KG1 (cell line): Measurements from ENCODE around the gene RMND5B.
"Not testable (repeated sequence)": the region's sequence is repeated elsewhere in the genome, so short reads cannot be mapped to it uniquely, and the experiment has no call there.

Experiments used
- DNase-seq: peaks from one replicate; lab custom pipeline; 2025; lab: John Stamatoyannopoulos, UW

RMND5B gene

DNA sequence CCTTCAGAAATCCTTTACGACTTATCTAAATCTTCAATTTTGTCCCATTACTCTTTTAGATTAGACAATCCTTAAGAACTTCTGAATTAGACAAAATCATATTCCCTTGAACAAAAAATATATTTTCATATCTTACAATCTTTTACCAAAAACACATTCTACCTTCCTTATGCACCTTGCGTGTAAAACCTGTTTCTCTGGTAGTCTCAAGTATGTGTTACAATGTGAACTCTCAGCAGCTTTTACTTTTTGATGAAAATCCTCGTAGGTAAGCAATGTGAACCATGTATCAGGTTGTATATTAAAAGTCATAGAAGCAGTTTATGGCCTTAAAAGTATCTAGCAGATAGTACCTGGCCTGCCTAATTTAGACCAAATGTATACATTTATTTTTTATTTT lies 43.6 kb downstream of the RMND5B start:
- DNase-seq, result no peak

DNA sequence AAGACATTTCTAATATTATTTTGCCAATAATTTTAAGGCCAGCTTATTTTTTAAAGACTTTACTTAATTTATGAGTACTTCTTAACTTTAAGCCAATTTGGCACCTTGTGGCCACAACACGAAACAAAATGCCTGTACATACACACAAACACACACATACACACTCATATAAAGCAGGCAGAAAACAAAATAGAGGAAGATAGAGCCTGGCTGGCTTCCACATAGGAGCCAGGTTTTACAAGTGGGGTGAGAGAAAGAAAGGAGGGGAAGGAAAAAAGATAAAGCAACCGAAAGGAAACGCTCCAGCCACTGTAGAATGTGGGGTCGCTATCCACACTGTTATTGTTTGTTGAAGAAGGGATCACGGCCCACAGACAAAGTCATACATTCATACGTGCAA lies 46.0 kb downstream of the RMND5B start:
- no peak for DNase-seq

DNA sequence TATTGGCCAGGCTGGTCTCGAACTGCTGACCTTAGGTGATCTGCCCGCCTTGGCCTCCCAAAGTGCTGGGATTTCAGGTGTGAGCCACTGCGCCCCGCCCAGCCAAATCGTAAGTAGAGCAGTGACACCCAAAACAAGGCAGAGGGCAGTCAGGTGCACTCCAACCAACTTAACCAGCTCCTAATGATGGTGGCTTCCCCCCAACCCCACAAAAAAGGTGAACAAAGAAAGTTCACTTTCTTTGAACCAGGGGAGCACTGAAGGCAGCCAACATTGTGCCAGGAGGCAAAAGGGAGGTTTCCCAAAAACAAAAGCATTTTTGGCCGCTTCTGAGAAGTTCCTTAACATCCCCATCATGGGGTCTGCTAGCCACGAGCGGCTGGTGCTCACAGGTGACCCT lies 46.8 kb downstream of the RMND5B start:
- no peak for DNase-seq

DNA sequence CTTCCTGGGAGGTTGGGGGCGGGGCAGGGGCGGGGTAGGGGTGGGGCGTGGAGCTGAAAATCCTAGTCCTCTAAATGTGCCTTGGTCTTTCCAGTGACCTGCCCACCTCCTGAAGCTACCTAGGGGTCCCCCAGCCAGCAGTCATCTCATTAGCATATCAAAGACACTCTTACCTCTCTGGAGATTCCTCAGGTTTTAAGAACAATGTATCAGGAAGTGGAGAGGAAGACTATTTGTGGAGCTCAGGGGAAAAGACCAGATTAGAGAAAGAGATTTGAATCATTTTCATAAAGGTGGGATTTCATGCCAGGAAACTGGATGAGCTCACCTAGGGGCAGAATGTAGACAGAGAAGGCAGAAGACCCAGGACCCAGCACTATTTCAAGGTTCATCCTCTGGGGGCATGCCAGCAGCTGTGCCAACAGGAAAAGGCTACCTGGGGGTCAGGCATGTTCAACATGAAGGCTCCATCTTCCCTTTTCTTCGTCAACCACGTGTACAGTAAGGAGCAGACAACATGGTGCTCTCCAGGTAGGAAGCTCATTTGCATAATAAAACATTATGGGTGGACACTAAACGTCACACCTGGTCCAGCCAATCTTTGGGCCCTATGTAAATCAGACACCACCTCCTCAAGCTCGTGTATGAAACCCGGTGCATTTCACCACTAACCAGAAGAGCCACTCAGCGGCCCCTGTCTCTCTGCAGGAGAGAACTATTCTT lies 49.5 kb downstream of the RMND5B start:
- no peak for DNase-seq

DNA sequence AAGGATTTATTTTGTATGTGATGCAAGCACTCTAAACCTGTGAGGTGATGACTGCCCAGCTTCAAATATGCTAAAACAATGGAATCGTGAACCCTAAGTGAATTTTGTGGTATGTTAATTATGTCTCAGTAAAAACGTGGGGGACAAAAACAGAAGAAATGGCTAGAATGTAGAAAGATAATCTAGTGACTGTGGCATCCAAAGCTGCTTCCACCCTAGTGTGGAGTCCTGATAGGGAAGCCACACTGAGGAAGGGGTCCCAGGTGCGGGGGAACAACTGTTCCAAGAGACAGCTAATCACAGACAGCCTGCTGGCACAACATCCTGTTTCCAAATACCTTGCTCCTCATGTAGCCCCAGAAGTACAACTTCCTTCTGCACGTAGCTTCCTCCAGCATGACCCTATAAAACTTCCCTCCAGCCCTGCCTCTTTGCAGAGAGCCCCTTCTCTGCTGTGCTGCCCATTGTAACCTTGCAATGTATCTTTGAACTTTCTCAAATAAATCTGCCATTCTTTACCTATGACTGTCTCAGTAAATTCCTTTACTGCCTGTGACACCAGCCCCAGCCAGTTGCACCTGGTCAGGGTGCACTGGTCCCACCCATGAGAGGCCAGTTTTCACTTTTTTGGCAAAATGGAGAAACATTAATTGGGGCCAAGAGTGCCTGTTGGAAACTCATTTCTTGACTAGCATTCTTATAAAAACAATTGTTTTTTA lies 51.5 kb downstream of the RMND5B start:
- DNase-seq, result peak; percentile 76

DNA sequence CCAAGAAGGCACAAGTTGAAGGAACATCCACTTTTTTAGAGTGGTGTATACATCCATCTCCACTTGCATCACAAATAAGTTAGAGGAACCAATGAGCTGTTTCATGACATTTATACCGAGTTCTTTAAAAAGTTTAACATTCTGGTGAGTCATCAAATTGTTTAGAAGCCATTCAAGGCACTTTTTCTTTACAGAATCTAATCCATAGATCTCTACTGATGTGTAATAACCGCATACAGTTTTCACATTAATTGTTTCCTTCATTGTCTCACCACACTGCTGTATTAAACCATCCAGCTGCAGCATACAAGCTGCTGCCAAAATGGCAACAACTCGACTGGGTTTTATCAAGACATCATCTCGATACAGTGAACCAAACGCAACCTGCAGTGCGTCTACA lies 55.6 kb downstream of the RMND5B start:
- no peak for DNase-seq

DNA sequence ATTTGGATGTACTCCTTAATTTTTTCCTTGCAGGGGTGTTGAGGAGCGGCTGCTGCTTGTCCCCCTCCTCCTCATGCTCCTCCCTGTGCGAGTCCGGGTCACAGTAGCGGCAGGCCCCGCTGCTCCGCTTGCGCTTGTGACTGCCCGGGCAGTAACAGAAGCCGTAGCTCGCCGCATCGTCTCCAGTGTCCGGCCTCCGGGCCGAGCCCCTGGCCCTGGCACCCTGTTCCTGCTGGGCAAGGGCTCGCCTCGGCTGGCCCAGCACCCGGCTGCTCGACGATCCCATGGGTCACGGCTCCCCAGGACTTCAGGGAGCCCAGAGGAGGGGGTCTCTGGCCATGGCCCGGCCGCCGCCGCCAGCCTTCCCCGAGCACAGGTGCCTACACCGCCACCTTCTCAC lies 56.2 kb downstream of the RMND5B start, which contains the start of gene GMCL2:
Gene GMCL2 (minus strand): TSS at position 358 of the 400 bp plus-strand sequence. CDS start 72 bp downstream, at position 286.
- DNase-seq, result no peak

DNA sequence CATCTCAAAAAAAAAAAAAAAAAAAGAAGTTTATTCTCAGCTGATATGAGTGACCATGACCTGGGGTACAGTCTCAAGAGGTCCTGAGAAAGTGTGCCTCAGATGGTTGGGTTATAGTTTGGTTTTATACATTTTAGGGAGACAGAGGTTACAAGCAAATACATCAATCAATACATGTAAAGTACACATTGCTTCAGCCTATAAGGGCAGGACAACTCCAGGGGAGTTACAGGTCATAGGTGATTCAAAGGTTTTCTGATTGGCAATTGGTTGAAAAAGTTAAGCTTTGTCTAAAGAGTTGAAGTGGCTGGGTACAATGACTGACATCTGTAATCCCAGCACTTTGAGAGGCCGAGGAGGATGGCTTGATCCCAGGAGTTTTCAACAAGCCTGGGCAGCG lies 58.6 kb downstream of the RMND5B start:
- no peak for DNase-seq

DNA sequence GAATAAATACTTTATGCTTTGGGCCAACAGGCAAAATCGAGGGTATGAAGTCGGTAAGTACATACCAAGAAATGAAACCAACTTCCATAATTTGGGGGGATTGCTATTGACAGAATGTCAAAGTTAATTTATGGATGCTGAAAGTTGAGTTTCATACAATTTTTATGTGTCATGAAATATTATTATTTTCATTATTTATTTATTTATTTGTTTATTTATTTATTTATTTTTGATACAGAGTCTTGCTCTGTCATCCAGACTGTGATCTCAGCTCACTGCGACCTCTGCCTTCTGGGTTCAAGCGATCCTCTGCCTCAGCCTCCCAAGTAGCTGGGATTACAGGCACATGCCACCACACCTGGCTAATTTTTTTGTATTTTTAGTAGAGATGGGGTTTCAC lies 60.8 kb downstream of the RMND5B start:
- DNase-seq, result no peak

DNA sequence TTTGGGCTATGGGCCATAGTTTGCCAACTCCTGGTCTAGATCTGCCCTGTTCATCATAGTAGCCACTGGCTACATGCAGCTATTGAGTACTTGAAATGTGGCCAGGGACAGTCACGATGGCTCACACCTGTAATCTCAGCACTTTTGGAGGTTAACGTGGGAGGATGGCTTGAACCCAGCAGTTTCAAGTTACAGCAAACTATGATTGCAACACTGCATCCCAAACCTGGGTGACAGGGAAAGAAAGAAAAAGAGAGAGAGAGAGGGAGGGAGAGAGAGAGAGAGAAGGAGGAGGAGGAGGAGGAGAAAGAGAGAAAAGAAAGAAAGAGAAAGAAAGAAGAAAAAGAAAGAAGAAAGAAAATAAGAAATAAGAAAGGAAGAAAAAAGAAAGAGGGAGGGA lies 61.4 kb downstream of the RMND5B start:
- DNase-seq, result no peak

DNA sequence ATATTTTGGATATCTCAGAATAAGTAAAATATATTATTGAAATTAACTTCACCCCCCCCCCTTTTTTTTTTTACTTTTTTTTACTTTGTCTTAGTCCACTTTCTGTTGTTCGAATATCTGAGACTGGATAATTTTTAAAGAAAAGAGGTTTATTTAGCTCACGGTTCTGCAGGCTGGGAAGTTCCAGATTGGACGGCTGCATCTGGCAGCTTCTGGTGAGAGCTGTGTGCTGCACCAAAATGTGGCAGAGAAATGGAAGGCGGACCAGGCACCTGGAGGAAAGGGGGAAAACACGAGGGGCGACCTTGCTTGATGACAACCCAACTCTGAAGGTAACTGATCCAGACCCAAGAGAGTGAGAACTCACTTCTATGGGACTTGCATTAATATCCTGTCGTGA lies 62.0 kb downstream of the RMND5B start:
- DNase-seq, result no peak

DNA sequence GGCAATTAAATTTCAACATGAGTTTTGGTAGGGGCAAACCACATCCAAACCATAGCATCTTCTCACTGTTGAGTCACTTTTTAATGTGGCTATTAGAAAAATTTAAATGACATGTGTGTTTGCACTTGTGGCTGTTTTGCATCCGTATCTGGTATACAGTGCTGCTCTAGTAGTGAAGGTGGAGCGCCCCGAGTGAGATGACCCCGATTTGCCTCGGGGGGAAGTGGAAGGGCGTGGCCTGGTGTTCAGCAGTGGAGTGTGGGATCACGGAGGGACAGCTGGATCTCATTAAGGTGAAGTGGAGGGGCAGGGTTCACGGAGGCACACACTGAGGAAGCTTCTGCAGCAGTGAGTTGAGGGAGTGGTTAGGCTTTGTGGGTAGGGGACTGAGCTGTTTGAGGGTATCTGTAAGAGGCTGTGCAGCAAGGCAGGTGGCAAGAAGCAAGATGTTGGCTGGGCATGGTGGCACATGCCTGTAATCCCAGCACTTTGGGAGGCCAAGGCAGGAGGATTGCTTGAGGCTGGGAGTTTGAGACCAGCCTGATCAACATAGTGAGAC lies 62.5 kb downstream of the RMND5B start:
- DNase-seq, result no peak

DNA sequence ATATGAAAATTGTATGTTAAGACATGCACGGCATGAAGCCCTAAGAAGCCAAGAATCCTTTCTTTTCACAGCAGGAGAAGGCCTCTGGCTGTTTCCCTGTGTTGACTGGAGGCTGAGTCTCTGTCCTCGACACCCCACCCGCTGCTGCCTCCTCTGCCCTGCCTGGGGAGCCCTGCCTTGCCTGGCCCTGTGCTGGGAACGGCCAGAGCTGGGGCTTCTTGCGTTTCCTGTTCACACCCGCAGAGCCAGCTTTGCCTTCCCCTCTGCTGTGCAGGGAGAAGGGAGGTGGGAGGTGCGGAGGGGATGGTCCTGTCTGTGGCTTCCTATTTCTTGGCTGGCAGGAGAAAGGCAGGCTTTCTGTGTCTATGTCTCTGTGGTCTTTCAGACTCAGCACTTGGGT lies 63.2 kb downstream of the RMND5B start:
- DNase-seq, result no peak

DNA sequence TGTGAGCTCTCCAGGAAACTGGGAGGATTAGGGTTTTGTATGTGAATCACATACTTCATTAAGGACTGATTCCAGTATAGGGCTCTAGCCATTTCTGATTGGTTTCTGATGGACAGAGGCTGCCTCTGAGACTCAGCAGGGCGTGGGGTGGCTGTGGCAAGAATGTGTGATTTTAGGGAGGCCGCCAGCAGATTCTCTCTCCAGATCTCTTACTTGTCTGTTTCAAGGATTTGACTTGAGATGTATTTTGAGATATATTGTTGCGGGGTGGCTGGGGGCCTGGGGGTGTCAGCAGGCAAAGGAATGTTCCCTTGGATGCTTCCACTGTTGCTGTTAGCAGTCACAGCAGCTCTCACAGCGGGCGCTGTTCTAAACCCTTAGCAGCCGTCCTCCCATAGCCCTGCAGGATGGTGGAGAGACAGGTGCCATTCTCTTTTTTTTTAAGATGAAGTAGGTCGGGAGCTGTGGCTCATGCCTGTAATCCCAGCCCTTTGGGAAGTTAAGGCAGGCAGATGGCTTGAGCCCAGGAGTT lies 65.5 kb downstream of the RMND5B start:
- DNase-seq, result no peak

DNA sequence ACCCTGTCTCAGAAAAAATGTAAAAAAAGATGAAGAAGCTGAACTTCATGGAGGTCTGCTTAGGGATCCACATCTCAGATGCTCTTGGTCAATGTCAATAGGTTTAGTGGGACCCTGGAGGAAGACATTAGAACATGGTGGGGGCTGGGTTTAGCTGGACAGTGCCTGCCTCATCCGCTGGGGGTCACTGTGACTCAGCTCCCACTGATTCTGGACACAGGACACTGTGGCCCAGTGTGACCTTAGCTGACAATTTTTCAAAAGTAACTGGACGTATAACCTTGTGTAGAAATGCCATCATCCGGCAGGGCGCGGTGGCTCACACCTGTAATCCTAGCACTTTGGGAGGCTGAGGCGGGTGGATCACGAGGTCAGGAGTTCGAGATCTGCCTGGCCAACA lies 66.2 kb downstream of the RMND5B start:
- no peak for DNase-seq

DNA sequence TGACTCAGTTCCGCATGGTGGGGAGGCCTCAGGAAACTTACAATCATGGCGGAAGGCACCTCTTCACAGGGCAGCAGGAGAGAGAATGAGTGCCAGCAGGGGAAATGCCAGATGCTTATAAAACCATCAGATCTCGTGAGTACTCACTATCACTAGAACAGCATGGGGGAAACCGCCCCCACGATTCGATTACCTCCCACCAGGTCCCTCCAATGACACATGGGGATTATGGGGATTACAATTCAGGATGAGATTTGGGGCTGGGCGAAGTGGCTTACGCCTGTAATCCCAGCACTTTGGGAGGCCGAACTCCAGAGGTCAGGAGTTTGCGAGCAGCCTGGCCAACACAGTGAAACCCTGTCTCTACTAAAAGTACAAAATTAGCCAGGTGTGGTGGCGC lies 67.3 kb downstream of the RMND5B start:
- not testable (repeated sequence) for DNase-seq

DNA sequence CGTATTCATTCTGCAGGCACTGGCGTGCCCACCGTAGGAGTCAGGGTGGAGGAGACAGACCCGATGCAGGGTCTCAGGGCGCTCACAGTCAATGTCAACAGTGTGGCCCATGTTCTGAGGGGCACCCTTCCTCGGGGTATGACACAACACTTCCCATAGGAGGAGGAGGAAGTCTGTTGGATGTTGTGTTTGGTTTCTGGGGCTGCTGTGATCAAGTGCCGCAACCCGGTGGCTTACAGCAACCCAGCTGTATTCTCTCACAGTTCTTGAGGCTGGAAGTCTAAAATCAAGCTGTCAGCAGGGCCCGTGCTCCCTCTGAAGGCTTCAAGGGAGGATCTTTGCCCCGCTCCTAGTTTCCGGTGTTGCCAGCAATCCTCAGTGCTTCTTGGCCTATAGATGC lies 67.9 kb downstream of the RMND5B start:
- DNase-seq, result no peak

DNA sequence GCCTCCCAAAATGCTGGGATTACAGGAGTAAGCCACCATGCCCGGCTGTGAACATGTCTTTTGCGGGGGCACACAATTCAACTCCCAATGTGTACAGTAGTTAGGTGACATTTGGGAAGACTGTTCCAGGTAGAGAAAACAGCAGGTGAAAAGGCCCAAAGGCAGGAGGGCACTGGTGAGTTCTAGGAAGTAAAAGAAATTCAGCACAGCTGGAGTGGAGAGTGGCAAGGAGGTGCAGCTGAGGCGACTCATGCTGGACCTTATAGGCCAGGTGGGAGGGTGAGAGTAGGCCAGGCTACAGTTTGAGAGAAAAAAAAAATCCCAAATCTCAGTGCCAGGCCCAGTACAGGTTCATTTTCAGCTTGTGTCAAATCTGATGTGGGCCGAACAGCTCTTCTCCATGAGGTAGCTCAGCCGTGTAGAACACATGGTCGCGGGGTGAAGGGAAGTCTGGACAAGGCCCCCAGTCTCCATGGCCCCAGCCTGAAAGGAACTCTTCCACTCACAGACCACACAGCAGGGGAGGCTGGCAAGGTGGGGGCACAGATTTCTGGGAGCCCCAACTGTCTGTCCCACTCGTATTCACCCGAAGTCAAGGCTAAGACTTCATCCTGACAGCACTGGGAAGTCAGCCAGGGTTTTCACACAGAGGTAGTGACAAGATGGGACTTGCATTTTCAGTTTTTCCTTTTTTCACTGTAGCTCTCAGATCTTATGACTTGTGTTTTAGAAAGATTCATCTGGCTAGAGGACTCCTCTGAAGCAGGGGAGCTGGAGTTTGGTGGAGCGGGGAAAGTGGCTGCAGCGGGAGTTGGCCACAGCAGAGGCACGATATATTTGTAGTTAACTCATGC lies 69.0 kb downstream of the RMND5B start:
- no peak for DNase-seq
